Mammary epithelial cell (primary cell): ENCODE results near the gene SPATA45.
"Not testable (repeated sequence)": the region's sequence is repeated elsewhere in the genome, so short reads cannot be mapped to it uniquely, and the experiment has no call there.

Experiments
- EZH2 ChIP-seq: IDR thresholded peaks from 2 replicates; pipeline ENCODE4 v1.6.1; 2012; ENCODE audit warnings: low read length, inconsistent platforms, borderline replicate concordance
- TF ChIP-seq, protein P1 (sequence below), 2 donors: IDR thresholded peaks in 1 of 2; conservative IDR thresholded peaks in 1 of 2; 2 replicates each; pipeline ENCODE4 v1.5.1; 2011 to 2012; ENCODE audit warnings: inconsistent platforms in 2 of 2, low read length in 2 of 2, mild to moderate bottlenecking in 2 of 2, control low read depth in 1 of 2, low read depth in 1 of 2; ENCODE audit not compliant: insufficient read depth in 1 of 2; ENCODE audit errors: extremely low read depth in 1 of 2

DNA sequence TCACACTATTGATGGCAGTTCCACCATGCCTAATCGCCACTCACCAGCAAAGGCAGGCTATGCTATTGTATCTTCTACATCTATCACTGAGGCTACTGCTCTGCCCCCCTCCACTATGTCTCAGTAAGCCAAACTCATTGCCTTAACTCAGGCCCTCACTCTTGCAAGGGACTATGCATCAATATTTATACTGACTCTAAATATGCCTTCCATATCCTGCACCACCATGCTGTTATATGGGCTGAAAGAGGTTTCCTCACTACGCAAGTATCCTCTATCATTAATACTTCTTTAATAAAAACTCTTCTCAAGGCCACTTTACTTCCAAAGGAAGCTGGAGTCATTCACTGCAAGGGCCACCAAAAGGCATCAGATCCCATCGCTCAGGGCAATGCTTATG is 2.9 kb downstream of the SPATA45 start:
- TF ChIP-seq, protein P1, sequence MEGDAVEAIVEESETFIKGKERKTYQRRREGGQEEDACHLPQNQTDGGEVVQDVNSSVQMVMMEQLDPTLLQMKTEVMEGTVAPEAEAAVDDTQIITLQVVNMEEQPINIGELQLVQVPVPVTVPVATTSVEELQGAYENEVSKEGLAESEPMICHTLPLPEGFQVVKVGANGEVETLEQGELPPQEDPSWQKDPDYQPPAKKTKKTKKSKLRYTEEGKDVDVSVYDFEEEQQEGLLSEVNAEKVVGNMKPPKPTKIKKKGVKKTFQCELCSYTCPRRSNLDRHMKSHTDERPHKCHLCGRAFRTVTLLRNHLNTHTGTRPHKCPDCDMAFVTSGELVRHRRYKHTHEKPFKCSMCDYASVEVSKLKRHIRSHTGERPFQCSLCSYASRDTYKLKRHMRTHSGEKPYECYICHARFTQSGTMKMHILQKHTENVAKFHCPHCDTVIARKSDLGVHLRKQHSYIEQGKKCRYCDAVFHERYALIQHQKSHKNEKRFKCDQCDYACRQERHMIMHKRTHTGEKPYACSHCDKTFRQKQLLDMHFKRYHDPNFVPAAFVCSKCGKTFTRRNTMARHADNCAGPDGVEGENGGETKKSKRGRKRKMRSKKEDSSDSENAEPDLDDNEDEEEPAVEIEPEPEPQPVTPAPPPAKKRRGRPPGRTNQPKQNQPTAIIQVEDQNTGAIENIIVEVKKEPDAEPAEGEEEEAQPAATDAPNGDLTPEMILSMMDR (conservative IDR thresholded peaks at IDR 0.05 in 1 of 2, IDR thresholded peaks at IDR 0.05 in 1 of 2; ENCODE audit: extremely low read depth in 1 of 2, insufficient read depth in 1 of 2, low read depth in 1 of 2, low read length in 2 of 2): not testable (repeated sequence)
- TF ChIP-seq EZH2: not testable (repeated sequence)
